AG10803 (cell line): ENCODE measurements around the gene FBRSL1.
A peak's percentile ranks its signal among the peaks of the same experiment; 100 is the strongest.

Experiments used
- DNase-seq: peaks from one replicate; pipeline ENCODE4 v3.0.0; 2010; ENCODE audit warnings: low read depth
- H3K4me3 ChIP-seq: 2 replicates; pipeline ENCODE4 v1.5.1; 2011; ENCODE audit warnings: mild to moderate bottlenecking, low read length, control low read depth
- TF ChIP-seq, protein P1 (sequence below): conservative IDR thresholded peaks from 2 replicates; pipeline ENCODE4 v1.5.1; 2011; ENCODE audit warnings: mild to moderate bottlenecking, low read length, control low read depth, inconsistent platforms

The FBRSL1 gene

DNA sequence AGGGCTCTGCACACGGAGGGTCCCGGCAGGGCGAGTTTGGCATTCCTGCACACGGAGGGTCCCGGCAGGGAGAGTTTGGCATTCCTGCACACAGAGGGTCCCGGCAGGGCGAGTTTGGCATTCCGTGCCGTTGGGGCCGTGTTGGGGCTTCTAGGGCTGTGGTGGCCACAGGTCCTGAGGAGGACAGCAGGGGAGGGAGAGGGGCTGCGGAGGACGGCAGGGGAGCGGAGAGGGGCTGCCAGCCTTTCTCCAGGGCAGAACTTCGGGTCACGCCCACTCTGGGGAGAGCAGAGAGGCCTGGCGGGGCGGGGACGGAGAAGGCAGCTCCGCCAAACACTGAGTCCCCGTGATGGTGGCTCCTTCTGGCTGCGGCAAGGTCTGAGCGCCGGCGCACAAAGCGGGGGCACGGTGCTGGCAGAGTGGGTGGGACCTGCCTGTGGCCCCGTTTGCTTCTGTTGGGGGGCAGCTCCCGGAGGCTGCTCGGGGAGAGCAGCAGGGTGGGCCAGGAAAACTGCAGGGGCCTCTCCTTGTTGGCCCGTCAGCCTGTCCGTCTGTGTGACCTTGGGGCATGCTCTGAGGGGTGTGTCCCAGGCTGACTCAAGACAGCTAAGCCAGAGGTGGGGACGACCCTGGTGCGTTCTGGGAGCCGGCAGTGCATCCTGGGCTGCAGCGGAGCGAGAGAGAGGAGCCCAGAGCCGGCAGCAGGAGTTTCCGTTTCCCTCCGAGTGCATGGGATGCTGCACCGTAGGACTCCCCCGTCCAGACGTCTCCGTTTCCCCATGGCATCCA lies 60.3 kb downstream of the FBRSL1 start:
- TF ChIP-seq, protein P1, sequence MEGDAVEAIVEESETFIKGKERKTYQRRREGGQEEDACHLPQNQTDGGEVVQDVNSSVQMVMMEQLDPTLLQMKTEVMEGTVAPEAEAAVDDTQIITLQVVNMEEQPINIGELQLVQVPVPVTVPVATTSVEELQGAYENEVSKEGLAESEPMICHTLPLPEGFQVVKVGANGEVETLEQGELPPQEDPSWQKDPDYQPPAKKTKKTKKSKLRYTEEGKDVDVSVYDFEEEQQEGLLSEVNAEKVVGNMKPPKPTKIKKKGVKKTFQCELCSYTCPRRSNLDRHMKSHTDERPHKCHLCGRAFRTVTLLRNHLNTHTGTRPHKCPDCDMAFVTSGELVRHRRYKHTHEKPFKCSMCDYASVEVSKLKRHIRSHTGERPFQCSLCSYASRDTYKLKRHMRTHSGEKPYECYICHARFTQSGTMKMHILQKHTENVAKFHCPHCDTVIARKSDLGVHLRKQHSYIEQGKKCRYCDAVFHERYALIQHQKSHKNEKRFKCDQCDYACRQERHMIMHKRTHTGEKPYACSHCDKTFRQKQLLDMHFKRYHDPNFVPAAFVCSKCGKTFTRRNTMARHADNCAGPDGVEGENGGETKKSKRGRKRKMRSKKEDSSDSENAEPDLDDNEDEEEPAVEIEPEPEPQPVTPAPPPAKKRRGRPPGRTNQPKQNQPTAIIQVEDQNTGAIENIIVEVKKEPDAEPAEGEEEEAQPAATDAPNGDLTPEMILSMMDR: no peak
- no peak overlapping the region for H3K4me3 ChIP-seq
- no peak for DNase-seq

DNA sequence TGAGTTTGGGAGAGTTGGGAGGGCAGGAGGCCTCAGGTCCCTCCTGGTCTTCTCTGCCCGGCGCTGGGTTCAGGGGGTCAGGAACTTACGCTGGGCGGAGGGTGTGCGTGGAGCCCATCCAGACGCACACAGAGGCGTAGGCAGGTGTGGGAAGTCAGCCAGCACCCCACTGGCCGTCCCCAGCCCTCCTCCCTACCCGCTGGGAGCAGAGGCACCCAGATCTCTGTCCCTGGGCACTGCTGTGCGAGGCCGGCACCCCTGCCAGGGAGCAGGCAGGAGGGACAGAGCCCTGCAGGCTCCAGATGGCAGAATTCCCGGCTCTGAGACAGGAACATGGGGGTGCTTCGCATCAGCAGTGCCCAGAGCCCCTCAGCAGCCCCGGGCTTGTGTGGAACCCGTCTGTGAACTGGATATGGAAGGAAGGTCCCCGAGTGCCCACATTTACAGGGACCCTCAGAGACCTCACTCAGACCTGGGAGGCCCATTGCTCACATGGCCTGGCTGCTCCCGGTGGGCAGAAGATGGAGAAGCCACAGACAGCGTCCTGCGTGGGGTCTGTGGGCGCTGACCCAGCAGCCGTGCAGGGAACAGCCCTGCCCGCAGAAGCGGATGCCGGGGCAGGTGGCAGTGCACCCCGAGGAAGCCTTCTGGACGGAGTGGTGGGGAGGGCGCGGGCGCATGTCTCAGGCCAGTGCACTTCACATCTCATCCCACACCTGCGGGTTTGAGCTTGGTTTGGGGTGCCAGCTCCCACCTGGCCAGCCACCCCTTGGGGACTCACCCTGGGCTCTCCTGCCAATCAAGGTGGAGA lies 61.1 kb downstream of the FBRSL1 start:
- no peak for DNase-seq
- no peak overlapping the region for H3K4me3 ChIP-seq
- TF ChIP-seq, protein P1: no peak

DNA sequence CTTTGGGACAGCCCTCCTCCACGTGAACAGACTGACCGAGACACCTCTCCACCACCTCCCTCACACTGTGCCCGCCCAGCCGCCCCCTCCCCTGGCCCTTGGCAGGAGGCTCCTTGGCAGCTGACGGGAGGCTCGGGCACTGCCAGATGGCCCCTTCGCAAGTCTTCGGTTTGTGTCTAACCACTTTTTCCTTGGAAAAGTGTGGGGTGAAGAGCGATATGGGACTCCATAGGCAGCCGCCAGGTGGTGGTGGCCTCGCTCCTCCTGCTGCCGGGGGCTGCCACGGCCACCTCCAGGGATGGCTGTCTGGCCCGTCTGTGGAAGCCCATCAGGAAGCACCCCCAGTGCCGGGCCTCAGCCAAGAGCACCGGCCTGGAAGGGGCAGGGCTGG lies 61.7 kb downstream of the FBRSL1 start:
- H3K4me3 ChIP-seq: no peak overlapping the region
- TF ChIP-seq, protein P1: no peak
- no peak for DNase-seq

DNA sequence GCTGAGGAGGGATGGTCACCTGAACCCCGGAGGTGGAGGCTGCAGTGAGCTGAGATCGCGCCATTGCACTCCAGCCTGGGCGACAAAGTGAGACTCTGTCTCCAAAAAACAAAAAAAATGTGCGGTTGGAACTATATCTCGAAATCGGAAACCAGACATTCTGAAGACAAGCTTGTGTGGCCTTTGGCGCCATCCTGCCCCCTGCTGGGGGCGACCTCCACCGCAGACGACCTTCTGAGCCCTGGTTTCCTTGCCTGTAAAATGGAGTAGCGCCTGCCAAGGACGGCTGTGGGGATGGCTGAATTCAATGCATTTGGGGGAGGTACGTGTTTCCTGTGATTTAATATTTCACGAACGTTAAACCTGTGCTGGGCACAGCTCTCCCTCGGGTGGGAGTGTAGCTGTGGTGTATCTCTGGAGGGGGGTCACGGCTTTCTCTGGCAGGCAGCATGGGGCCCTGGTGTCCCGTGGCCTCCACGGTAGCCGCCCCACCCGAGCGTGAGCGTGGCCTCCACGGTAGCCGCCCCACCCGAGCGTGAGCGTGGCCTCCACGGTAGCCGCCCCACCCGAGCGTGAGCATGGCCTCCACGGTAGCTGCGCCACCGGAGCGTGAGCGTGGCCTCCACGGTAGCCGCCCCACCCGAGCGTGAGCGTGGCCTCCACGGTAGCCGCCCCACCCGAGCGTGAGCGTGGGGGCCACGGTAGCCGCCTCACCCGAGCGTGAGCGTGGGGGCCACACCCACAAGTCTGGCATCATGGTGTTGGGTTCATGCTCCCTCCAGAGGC lies 65.1 kb downstream of the FBRSL1 start:
- TF ChIP-seq, protein P1: peak; percentile 27
- no peak for DNase-seq

DNA sequence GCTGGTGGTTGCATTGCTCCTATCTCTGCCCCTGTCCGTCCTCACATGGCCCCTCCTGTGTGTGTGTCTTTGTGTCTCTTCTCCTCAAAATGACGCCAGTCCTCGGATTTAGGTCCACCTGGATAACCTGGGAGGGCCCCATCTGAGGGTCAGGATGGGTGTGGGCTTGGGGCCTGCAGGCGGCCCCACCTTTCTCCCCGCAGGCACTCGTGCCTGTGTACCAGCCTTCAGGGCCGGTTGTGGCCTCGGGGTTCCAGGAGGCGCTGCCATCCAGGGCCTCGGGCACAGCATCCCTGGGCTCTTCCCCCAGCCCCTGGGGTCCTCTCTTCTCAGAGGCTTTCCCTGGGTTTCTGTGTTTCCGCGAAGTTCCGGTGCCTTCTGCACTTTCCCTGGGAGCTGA lies 65.7 kb downstream of the FBRSL1 start:
- DNase-seq: no peak
- TF ChIP-seq, protein P1: no peak
- H3K4me3 ChIP-seq: no peak overlapping the region

More for the DNA sequence above, 65.1 kb downstream of the FBRSL1 start:
- H3K4me3 ChIP-seq: no peak overlapping the region

DNA sequence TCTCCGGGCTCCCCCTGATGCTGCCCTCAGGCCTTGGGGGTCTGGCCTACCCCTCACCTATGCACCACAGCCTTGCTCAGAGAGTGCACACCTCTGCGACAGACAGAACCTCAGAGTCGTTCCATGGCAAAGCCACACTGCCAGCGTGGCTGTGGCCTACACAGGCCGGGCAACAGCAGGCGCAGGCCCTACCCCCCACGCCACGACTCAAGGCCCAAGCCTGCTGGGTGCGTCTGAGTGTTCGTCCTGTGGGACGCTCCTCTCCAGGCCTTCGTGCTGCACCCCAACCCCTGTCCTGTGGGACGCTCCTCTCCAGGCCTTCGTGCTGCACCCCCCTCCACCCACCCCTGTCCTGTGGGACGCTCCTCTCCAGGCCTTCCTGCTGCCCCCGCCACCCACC lies 66.3 kb downstream of the FBRSL1 start:
- no peak overlapping the region for H3K4me3 ChIP-seq
- DNase-seq: no peak
- TF ChIP-seq, protein P1: no peak
